ENCODE results near the gene C4orf33.

Gene C4orf33

GRCh38 chr4:129136433-129136832 is 40.5 kb downstream of the C4orf33 start:
- H3K4me3 ChIP-seq (ENCODE audit: low read length), result no peak overlapping the region
- H3K4me1 ChIP-seq (ENCODE audit: control insufficient read depth, insufficient read depth, low read length), result no peaks in the 10 kb centered on the region
- H3K27me3 ChIP-seq (ENCODE audit: control insufficient read depth, insufficient read depth, low read length), result no peaks in the 10 kb centered on the region
- no peak overlapping the region for H3K9ac ChIP-seq (ENCODE audit: low read length)
- H3K36me3 ChIP-seq (ENCODE audit: control insufficient read depth, insufficient read depth, low read length), result no peaks in the 10 kb centered on the region
- no peak overlapping the region for H3K27ac ChIP-seq (ENCODE audit: low read depth, low read length)

- H3K4me3 ChIP-seq (ENCODE audit: low read length), result no peak overlapping the region
- no peaks in the 10 kb centered on the region for H3K4me1 ChIP-seq (ENCODE audit: control insufficient read depth, insufficient read depth, low read length)
- no peak overlapping the region for H3K27ac ChIP-seq (ENCODE audit: low read depth, low read length)
- H3K9ac ChIP-seq (ENCODE audit: low read length), result no peak overlapping the region
- H3K36me3 ChIP-seq (ENCODE audit: control insufficient read depth, insufficient read depth, low read length), result no peaks in the 10 kb centered on the region
- no peaks in the 10 kb centered on the region for H3K27me3 ChIP-seq (ENCODE audit: control insufficient read depth, insufficient read depth, low read length)
Observed at GRCh38 chr4:129138810-129139496, 43.0 kb downstream of the C4orf33 start.

- H3K27ac ChIP-seq (ENCODE audit: low read depth, low read length), result no peak overlapping the region
- H3K4me3 ChIP-seq (ENCODE audit: low read length), result no peak overlapping the region
- H3K9ac ChIP-seq (ENCODE audit: low read length), result no peak overlapping the region
- H3K27me3 ChIP-seq (ENCODE audit: control insufficient read depth, insufficient read depth, low read length), result no peaks in the 10 kb centered on the region
- H3K4me1 ChIP-seq (ENCODE audit: control insufficient read depth, insufficient read depth, low read length), result no peaks in the 10 kb centered on the region
- H3K36me3 ChIP-seq (ENCODE audit: control insufficient read depth, insufficient read depth, low read length), result no peaks in the 10 kb centered on the region
Observed at GRCh38 chr4:129140521-129140920, 44.6 kb downstream of the C4orf33 start.

- Histone ChIP-seq H3K9ac (ENCODE audit: low read length) (no peak overlapping the region), H3K36me3 (ENCODE audit: control insufficient read depth, insufficient read depth, low read length) (no peaks in the 10 kb centered on the region), H3K27me3 (ENCODE audit: control insufficient read depth, insufficient read depth, low read length) (no peaks in the 10 kb centered on the region), H3K4me3 (ENCODE audit: low read length) (no peak overlapping the region), H3K27ac (ENCODE audit: low read depth, low read length) (no peak overlapping the region), H3K4me1 (ENCODE audit: control insufficient read depth, insufficient read depth, low read length) (no peaks in the 10 kb centered on the region)
Observed at GRCh38 chr4:129143359-129143758, 47.4 kb downstream of the C4orf33 start.

- H3K36me3 ChIP-seq (ENCODE audit: control insufficient read depth, insufficient read depth, low read length), result no peaks in the 10 kb centered on the region
- no peaks in the 10 kb centered on the region for H3K4me1 ChIP-seq (ENCODE audit: control insufficient read depth, insufficient read depth, low read length)
- no peak overlapping the region for H3K27ac ChIP-seq (ENCODE audit: low read depth, low read length)
- no peaks in the 10 kb centered on the region for H3K27me3 ChIP-seq (ENCODE audit: control insufficient read depth, insufficient read depth, low read length)
- H3K4me3 ChIP-seq (ENCODE audit: low read length), result no peak overlapping the region
- no peak overlapping the region for H3K9ac ChIP-seq (ENCODE audit: low read length)
Observed at GRCh38 chr4:129144755-129145206, 48.8 kb downstream of the C4orf33 start.

- Histone ChIP-seq H3K4me3 (ENCODE audit: low read length) (no peak overlapping the region), H3K4me1 (ENCODE audit: control insufficient read depth, insufficient read depth, low read length) (no peaks in the 10 kb centered on the region), H3K27ac (ENCODE audit: low read depth, low read length) (no peak overlapping the region), H3K36me3 (ENCODE audit: control insufficient read depth, insufficient read depth, low read length) (no peaks in the 10 kb centered on the region), H3K9ac (ENCODE audit: low read length) (no peak overlapping the region), H3K27me3 (ENCODE audit: control insufficient read depth, insufficient read depth, low read length) (no peaks in the 10 kb centered on the region)
Observed at GRCh38 chr4:129145222-129145730, 49.3 kb downstream of the C4orf33 start.

GRCh38 chr4:129146639-129147038 is 50.7 kb downstream of the C4orf33 start:
- no peaks in the 10 kb centered on the region for H3K27me3 ChIP-seq (ENCODE audit: control insufficient read depth, insufficient read depth, low read length)
- no peak overlapping the region for H3K9ac ChIP-seq (ENCODE audit: low read length)
- H3K4me3 ChIP-seq (ENCODE audit: low read length), result no peak overlapping the region
- H3K36me3 ChIP-seq (ENCODE audit: control insufficient read depth, insufficient read depth, low read length), result no peaks in the 10 kb centered on the region
- no peaks in the 10 kb centered on the region for H3K4me1 ChIP-seq (ENCODE audit: control insufficient read depth, insufficient read depth, low read length)
- H3K27ac ChIP-seq (ENCODE audit: low read depth, low read length), result no peak overlapping the region

GRCh38 chr4:129148892-129149291 is 52.9 kb downstream of the C4orf33 start:
- no peak overlapping the region for H3K9ac ChIP-seq (ENCODE audit: low read length)
- no peak overlapping the region for H3K27ac ChIP-seq (ENCODE audit: low read depth, low read length)
- no peaks in the 10 kb centered on the region for H3K4me1 ChIP-seq (ENCODE audit: control insufficient read depth, insufficient read depth, low read length)
- no peaks in the 10 kb centered on the region for H3K36me3 ChIP-seq (ENCODE audit: control insufficient read depth, insufficient read depth, low read length)
- no peak overlapping the region for H3K4me3 ChIP-seq (ENCODE audit: low read length)
- no peaks in the 10 kb centered on the region for H3K27me3 ChIP-seq (ENCODE audit: control insufficient read depth, insufficient read depth, low read length)

GRCh38 chr4:129149906-129150305 is 54.0 kb downstream of the C4orf33 start:
- Histone ChIP-seq H3K4me3 (ENCODE audit: low read length) (no peak overlapping the region), H3K9ac (ENCODE audit: low read length) (no peak overlapping the region), H3K36me3 (ENCODE audit: control insufficient read depth, insufficient read depth, low read length) (no peaks in the 10 kb centered on the region), H3K4me1 (ENCODE audit: control insufficient read depth, insufficient read depth, low read length) (no peaks in the 10 kb centered on the region), H3K27ac (ENCODE audit: low read depth, low read length) (no peak overlapping the region), H3K27me3 (ENCODE audit: control insufficient read depth, insufficient read depth, low read length) (no peaks in the 10 kb centered on the region)

- H3K36me3 ChIP-seq (ENCODE audit: control insufficient read depth, insufficient read depth, low read length), result no peaks in the 10 kb centered on the region
- H3K27ac ChIP-seq (ENCODE audit: low read depth, low read length), result no peak overlapping the region
- H3K9ac ChIP-seq (ENCODE audit: low read length), result no peak overlapping the region
- no peaks in the 10 kb centered on the region for H3K27me3 ChIP-seq (ENCODE audit: control insufficient read depth, insufficient read depth, low read length)
- H3K4me1 ChIP-seq (ENCODE audit: control insufficient read depth, insufficient read depth, low read length), result no peaks in the 10 kb centered on the region
- H3K4me3 ChIP-seq (ENCODE audit: low read length), result no peak overlapping the region
Observed at GRCh38 chr4:129152350-129152749, 56.4 kb downstream of the C4orf33 start.

- Histone ChIP-seq H3K27ac (ENCODE audit: low read depth, low read length) (no peak overlapping the region), H3K36me3 (ENCODE audit: control insufficient read depth, insufficient read depth, low read length) (no peaks in the 10 kb centered on the region), H3K9ac (ENCODE audit: low read length) (no peak overlapping the region), H3K4me1 (ENCODE audit: control insufficient read depth, insufficient read depth, low read length) (no peaks in the 10 kb centered on the region), H3K27me3 (ENCODE audit: control insufficient read depth, insufficient read depth, low read length) (no peaks in the 10 kb centered on the region), H3K4me3 (ENCODE audit: low read length) (no peak overlapping the region)
Observed at GRCh38 chr4:129153700-129154099, 57.7 kb downstream of the C4orf33 start.

- Histone ChIP-seq H3K4me1 (ENCODE audit: control insufficient read depth, insufficient read depth, low read length) (no peaks in the 10 kb centered on the region), H3K9ac (ENCODE audit: low read length) (no peak overlapping the region), H3K36me3 (ENCODE audit: control insufficient read depth, insufficient read depth, low read length) (no peaks in the 10 kb centered on the region), H3K27me3 (ENCODE audit: control insufficient read depth, insufficient read depth, low read length) (no peaks in the 10 kb centered on the region), H3K4me3 (ENCODE audit: low read length) (no peak overlapping the region), H3K27ac (ENCODE audit: low read depth, low read length) (no peak overlapping the region)
Observed at GRCh38 chr4:129162450-129162849, 66.5 kb downstream of the C4orf33 start.

- Histone ChIP-seq H3K36me3 (ENCODE audit: control insufficient read depth, insufficient read depth, low read length) (no peaks in the 10 kb centered on the region), H3K27ac (ENCODE audit: low read depth, low read length) (no peak overlapping the region), H3K4me3 (ENCODE audit: low read length) (no peak overlapping the region), H3K4me1 (ENCODE audit: control insufficient read depth, insufficient read depth, low read length) (no peaks in the 10 kb centered on the region), H3K27me3 (ENCODE audit: control insufficient read depth, insufficient read depth, low read length) (no peaks in the 10 kb centered on the region), H3K9ac (ENCODE audit: low read length) (no peak overlapping the region)
Observed at GRCh38 chr4:129163427-129163826, 67.5 kb downstream of the C4orf33 start.

All from rectal smooth muscle tissue (tissue), 1 donor.